GM18907 (cell line): ENCODE results near the gene LTBP1.
"Not testable (repeated sequence)": the region's sequence is repeated elsewhere in the genome, so short reads cannot be mapped to it uniquely, and the experiment has no call there.

ENCODE experiments used
- ATAC-seq: cut with Tn5 transposase; IDR thresholded peaks from one replicate; pipeline ENCODE4 v1.9.1; 2021; ENCODE audit warnings: mild to moderate bottlenecking, moderate library complexity; ENCODE audit not compliant: unreplicated experiment

LTBP1 gene

DNA sequence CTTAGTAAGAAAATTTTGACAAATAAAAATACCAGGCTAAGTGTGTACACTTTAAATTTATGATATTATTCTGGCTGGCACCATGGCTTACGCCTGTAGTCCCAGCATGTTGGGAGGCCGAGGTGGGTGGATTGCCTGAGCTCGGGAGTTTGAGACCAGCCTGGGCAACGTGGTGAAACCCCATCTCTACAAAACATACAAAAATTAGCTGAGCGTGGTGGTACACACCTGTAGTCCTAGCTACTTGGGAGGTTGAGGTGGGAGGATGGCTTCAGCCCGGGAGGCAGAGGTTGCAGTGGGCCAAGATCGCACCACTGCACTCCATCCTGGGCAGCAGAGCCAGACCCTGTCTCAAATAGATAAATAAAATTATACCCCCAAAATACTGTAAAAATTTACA, 421.8 kb downstream of the LTBP1 start:
- ATAC-seq, result not testable (repeated sequence)

GRCh38 chr2:33369191-33369590, 422.4 kb downstream of the LTBP1 start:
- ATAC-seq, result no peak

DNA sequence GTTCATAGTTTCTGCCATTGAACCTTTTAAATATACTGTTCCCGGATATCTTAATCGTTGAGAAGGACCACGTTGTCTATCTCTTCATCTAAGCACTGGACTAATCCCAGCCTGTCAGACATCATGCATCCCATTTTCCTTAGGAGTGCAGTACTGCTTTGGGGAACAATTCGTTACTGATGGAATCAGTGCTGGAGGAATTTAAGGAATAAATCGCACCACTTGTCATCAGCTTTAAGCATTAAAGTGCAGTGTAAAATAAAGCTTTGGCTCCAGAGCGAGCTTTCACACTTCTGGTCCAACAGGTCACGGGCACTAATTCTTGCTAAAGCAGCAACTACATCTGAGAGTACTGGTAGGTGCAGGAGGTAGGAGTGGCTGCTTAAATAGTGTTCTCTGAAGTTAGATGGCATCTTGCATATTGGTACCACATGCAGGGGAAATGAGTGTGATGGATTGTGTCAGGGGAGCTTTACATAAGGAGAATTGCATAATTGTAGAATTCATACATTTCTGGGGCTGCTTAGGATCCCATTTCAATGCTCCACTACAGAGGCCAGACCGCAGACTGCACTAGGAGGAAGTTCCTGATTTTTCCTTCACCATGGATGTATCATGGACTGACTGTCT, 424.0 kb downstream of the LTBP1 start:
- ATAC-seq, result no peak

DNA sequence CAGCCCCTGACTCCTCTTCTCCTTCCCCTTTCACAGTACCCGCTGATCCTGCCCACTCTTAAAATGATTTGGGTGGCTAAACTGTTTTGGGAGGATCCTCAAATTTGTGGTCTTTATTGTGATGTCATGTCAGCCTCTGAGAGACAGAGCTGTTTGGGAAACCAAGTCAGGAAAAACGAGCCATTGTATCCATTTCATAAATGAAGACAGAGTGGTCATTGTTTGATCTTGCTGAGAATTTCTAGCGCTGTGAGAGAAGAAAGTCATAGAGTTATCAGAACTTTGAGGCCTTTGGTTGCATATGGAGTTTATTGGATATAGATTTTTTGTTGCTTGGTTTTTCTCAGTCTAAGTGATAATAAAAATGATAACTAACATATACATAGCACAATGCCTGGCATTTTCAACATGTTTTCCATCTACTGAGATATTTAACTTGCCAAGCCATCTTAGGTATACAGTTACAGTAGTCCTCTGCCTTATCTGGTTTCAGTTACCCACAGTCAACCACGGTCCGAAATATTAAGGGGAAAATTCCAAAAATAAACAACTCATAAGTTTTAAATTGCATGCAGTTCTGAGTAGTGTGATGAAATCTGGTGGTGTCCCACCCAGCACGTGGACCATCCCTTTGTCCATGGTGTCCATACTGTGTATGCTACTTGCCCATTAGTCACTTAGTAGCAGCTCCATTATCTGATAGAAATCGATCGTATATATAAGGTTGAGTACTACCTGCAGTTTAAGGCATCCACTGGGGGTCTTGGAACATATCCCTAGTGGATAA, 424.7 kb downstream of the LTBP1 start:
- no peak for ATAC-seq

GRCh38 chr2:33372940-33373553, 426.3 kb downstream of the LTBP1 start:
- ATAC-seq, result peak; percentile 67

DNA sequence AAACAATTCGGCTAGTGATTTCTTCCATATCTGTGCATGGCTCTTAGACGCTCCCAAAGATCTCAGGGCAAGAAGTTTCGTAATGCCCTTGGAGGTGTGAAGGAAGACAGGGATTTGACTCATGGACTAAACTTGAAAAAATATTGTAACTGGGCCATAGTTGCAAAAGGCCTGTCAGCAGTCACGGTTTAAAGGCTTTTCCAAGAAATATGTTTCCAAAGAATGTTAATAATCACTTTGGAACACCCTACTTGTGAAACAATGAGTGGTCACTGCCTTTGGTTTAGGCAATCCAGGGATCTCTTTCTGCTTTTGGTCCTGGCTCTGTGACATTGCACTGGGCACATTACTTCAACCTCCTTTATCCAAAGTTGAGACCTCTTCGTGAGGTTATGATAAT, 427.2 kb downstream of the LTBP1 start:
- no peak for ATAC-seq

- no peak for ATAC-seq
Observed at GRCh38 chr2:33375054-33375453, 428.3 kb downstream of the LTBP1 start.

GRCh38 chr2:33377048-33377447, 430.3 kb downstream of the LTBP1 start:
- no peak for ATAC-seq

- no peak for ATAC-seq
Observed at GRCh38 chr2:33378556-33379210, 431.9 kb downstream of the LTBP1 start.

DNA sequence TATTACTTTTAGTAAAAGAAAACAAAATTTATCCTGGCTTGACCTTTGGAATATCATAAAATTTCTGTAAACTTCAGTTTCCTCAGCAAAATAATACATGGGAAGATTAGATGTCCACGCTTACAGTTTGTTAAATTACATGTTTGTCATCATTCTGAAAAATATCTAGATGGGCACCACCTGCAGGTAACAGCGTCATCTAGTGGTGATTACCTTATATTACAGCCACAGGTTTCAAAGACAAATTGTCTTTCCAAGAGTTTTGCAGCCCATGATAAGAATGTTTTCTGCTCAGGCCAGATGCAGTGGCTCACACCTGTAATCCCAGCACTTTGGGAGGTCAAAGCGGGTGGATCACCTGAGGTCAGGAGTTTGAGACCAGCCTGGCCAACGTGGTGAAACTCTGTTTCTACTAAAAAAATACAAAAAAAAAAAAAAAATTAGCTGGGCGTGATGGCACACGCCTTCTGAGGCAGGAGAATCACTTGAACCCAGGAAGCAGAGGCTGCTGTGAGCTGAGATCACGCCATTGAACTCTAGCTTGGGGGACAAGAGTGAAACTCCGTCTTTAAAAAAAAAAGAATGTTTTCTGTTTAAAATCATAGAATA, 433.4 kb downstream of the LTBP1 start:
- no peak for ATAC-seq

DNA sequence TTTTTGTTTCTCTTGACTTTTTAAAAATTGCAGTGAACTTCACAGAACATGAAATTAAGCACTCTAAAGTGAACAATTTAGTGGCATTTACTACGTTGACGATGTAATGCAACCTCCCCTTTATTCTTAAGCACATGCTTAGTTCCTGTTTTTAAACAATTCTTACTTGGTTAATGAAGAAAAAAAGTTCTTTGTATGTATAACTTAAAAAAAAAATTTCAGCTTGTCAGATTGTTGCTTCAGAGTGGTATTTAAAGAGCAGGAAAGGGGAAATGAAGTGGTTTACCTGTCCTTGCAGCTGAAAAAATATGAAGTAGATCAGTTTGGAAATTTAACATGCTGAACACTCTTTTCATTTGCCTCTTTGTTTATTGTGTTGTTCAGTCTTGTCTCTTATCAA, 434.0 kb downstream of the LTBP1 start:
- ATAC-seq, result no peak

DNA sequence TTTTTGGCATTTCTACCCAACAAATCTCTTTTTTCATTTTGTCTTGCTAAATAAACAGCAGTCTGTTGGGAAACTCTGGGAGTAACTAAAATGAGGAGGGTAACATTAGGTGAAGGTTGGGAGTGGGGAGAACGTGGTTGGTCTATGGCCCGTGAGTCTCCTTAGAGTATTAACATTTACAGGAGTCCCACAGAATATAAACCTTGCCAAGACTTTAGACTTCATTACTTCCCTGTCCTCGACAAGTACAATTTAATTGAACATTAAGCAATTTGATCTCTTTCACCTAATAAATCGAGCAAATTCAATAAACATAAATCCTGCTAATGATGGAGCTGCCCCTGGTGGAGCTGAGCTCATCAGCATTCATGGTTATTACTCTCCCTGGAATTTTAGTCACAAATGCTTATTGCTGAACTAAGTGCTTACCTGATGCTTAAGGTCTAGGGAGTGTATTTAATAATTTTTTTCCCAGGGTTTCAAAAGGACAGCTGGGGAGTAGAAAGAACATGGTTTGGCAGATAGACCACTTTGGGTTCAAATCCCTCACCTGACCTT, 434.6 kb downstream of the LTBP1 start:
- ATAC-seq, result no peak

- ATAC-seq, result no peak
Observed at GRCh38 chr2:33383855-33384598, 437.3 kb downstream of the LTBP1 start.

- ATAC-seq, result no peak
Observed at GRCh38 chr2:33384599-33384961, 437.8 kb downstream of the LTBP1 start.

DNA sequence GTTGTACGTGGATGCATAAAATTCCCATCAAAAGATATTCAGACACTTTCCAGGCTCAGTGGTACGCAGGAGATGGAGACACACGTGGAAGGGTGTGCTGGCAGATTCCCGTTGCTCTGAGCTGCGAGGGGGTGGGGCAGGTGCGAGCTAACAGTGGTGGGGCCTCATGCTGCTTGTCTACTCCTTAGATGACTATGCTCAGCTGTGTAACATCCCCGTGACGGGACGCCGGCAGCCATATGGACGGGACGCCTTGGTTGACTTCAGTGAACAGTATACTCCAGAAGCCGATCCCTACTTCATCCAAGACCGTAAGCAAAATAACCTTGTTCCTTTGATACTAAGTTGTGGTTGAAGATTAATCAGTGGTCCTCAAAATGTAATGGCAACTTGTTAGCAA, 442.2 kb downstream of the LTBP1 start:
- no peak for ATAC-seq

DNA sequence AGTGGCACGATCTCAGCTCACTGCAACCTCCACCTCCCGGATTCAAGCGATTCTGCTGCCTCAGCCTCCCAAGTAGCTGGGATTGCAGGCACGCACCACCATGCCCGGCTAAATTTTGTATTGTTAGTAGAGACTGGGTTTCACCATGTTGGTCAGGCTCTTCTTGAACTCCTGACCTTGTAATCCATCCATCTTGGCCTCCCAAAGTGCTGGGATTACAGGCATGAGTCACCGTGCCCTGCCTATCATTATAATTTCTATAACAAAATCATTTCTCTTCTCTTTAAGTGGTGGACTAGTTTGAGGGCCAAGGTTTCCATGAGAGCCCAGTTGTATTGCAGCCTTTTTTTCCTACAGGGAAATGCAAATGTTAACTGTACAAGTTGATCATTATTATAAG, 442.9 kb downstream of the LTBP1 start:
- not testable (repeated sequence) for ATAC-seq

- ATAC-seq, result no peak
Observed at GRCh38 chr2:33391529-33392255, 444.9 kb downstream of the LTBP1 start.

DNA sequence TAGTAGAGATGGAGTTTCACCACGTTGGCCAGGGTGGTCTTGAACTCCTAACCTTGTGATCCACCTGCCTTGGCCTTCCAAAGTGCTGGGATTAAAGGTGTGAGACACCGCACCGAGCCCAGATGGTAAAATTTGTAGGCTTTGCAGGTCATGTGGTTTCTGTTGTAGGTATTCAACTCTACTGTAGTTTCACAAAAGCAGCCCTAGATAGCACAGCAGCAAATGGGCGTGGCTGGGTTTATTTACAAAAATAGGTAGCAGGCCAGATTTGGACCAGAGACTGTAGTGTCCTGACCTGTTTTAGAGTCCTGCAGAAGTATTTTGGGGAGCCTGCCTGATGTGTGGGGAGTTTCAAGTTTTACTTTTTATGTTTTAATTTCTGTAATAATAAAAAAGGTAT, 445.6 kb downstream of the LTBP1 start:
- no peak for ATAC-seq

DNA sequence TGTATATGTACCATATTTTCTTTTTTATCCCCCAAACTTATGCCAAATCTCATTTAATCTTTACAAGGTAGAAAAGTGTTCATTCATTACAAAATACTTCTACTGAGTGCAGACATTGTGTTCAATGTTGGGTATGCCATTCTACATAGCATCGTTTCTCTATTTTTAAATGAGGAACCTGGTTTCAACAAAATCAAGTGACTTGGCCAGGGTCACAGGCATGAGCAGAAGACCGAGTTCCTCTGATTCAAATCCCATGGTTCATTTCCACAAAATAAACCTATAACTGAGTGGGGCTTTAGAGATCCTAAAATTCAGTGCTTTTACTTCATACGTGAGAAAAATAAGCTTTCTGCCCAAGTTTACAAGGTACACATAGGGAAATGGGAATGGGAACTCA, 448.3 kb downstream of the LTBP1 start:
- ATAC-seq, result no peak
